ENCODE measurements around the gene RBM44. TPM values are rescaled to one million over a fixed set of nuclear protein-coding genes. Genes with fewer than 3 reads are reported as not detected.

The RBM44 gene
- total and polyA plus RNA-seq, 8 donors = 0.41 to 1.6 (median 1.1) TPM

DNA sequence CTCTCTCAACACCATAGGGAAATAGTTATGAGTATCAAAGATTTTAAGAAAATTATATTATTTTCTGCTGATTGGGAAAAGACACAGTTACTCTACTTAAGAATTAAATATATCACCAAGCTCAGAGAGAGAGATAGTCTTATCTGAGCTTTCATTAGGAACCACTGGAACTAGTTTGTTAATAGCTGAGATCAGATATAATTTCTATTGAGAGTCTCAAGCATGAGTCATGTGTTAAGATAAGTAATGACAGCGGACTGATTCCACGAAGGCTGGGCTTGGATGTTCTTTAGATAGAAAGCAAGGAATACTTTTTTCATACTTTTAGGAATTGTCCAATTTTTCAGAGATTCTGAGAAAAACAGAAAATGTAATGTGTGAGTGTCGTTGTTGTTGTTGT is 44.4 kb upstream of the RBM44 start:
- no peak overlapping the region for H3K27ac ChIP-seq
- H3K4me1 ChIP-seq = no peaks in the 10 kb centered on the region
- peaks cover 0 to 100% of the 10 kb centered on the region in 2 donors for H3K36me3 ChIP-seq
- DNase-seq = no peak
- H3K9me3 ChIP-seq = no peaks in the 10 kb centered on the region
- no peaks in the 10 kb centered on the region for H3K27me3 ChIP-seq
- intact Hi-C loops (cut with DNase I) = no loop called here
- H3K4me3 ChIP-seq = no peak overlapping the region
- ATAC-seq = no peak
- TF ChIP-seq, protein P1, sequence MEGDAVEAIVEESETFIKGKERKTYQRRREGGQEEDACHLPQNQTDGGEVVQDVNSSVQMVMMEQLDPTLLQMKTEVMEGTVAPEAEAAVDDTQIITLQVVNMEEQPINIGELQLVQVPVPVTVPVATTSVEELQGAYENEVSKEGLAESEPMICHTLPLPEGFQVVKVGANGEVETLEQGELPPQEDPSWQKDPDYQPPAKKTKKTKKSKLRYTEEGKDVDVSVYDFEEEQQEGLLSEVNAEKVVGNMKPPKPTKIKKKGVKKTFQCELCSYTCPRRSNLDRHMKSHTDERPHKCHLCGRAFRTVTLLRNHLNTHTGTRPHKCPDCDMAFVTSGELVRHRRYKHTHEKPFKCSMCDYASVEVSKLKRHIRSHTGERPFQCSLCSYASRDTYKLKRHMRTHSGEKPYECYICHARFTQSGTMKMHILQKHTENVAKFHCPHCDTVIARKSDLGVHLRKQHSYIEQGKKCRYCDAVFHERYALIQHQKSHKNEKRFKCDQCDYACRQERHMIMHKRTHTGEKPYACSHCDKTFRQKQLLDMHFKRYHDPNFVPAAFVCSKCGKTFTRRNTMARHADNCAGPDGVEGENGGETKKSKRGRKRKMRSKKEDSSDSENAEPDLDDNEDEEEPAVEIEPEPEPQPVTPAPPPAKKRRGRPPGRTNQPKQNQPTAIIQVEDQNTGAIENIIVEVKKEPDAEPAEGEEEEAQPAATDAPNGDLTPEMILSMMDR (IDR thresholded peaks at IDR 0.05) = no peak

DNA sequence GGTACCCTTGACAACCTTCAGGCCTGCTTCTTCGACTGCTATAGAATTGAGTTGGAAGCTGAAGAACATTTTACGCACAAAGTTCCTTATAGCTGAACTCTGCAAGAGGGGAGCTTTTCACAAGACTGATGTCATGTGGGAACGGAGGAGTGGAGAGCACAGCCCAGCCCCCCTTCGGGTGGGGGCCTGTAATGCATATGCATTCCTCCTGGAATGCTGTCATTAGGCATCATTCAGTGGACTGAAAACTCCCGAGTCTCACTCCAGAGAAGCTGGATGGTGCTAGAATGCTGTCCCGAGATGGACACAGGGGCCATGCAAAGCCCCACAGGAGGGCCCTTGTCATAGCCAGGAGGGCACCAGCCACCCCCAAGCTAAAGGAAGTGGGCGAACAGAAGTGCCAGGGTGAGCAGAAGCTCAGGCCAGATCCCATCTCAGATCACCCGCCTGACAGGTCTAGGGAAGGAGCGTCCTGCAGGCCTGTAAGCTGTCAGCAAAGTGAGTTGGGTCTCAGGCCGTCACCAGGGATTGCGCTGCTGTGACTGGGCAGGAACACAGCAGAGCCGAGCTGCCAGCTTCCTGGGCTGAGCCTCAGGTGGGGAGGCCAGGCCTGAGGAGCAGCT is 43.8 kb upstream of the RBM44 start:
- Histone ChIP-seq H3K27me3 (no peaks in the 10 kb centered on the region), H3K9me3 (no peaks in the 10 kb centered on the region), H3K4me1 (no peaks in the 10 kb centered on the region), H3K36me3 (peaks cover 0 to 100% of the 10 kb centered on the region in 2 donors), H3K27ac (no peak overlapping the region), H3K4me3 (no peak overlapping the region)
- DNase-seq (no peak), ATAC-seq (no peak)
- intact Hi-C loops (cut with DNase I) = no loop called here
- TF ChIP-seq, protein P1 (IDR thresholded peaks at IDR 0.05) = no peak

DNA sequence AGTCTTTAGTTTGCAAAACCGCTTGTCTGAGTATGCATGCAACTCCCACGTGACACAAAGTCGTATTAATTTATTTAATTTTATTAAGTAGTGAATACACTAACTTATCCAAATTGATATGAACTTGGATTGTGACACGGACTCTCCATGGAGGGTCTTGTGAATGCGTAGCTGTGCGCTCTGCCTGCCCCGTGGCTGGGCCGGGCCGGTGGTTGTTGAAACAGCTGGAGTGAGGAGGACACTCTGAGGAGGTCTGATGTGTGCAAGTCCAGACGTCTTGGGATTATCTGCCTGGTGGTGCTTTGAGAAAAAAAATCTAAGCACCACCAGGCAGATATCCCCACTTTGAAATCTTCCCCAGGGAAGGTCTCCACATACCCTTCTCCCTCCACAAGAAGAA is 41.0 kb upstream of the RBM44 start:
- no peaks in the 10 kb centered on the region for H3K4me1 ChIP-seq
- peaks cover 0 to 100% of the 10 kb centered on the region in 2 donors for H3K36me3 ChIP-seq
- DNase-seq (no peak), ATAC-seq (no peak)
- TF ChIP-seq, protein P1 (IDR thresholded peaks at IDR 0.05) = no peak
- no peak overlapping the region for H3K4me3 ChIP-seq
- no peaks in the 10 kb centered on the region for H3K9me3 ChIP-seq
- H3K27ac ChIP-seq = no peak overlapping the region
- no peaks in the 10 kb centered on the region for H3K27me3 ChIP-seq
- intact Hi-C loops (cut with DNase I) = no loop called here

DNA sequence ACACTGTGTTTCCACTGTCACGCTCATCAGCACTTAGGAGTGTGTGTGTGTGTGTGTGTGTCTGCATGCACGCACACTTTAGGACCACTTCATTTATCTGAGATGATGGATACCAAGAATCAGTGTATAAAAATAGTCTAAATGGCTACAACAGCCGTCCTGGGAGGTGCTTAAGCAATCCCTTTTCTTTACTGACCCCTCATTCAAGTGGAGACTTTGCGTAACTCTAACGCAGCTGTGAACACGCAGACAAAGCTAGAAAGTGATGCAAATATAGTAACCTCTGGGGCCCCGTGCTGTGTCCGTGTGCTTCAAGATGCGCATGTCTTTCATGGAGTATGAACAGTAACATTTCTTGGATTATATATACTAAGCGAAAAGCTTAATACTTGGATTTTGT is 40.4 kb upstream of the RBM44 start:
- no peaks in the 10 kb centered on the region for H3K4me1 ChIP-seq
- peaks cover 0 to 100% of the 10 kb centered on the region in 2 donors for H3K36me3 ChIP-seq
- ATAC-seq (no peak), DNase-seq (no peak)
- H3K9me3 ChIP-seq = no peaks in the 10 kb centered on the region
- TF ChIP-seq, protein P1 (IDR thresholded peaks at IDR 0.05) = no peak
- intact Hi-C loops (cut with DNase I) = no loop called here
- H3K4me3 ChIP-seq = no peak overlapping the region
- H3K27ac ChIP-seq = no peak overlapping the region
- H3K27me3 ChIP-seq = no peaks in the 10 kb centered on the region

DNA sequence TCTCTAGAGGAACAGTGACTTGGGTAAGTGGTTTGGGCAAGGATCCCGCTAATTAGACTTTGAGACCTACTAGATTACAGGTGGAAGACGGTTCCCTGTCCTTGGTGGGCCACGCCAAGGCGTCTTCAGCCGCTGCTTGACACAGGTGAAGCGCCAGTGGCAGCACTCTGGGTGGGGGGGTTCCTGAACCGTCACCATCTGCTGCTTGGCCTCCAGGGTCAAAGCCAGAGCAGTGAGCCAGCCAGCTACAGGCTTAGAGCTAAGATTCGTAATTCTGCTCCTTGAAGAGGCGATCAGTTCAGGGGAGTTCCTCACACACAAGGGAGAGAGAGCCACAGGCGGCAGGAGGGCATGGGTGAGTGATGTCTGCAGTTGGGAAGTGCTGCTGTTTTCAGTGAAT is 39.4 kb upstream of the RBM44 start:
- TF ChIP-seq, protein P1 (IDR thresholded peaks at IDR 0.05) = no peak
- no peak for DNase-seq
- Histone ChIP-seq H3K27ac (no peak overlapping the region), H3K4me3 (no peak overlapping the region), H3K36me3 (peaks cover 0 to 100% of the 10 kb centered on the region in 2 donors), H3K27me3 (no peaks in the 10 kb centered on the region), H3K4me1 (no peaks in the 10 kb centered on the region), H3K9me3 (no peaks in the 10 kb centered on the region)
- ATAC-seq = no peak
- intact Hi-C loops (cut with DNase I) = no loop called here
